Measurements from ENCODE around the gene CNTN3.

The CNTN3 gene

GRCh38 chr3:74602471-74602870 lies 12.0 kb downstream of the CNTN3 start:
- Histone ChIP-seq H3K4me3 (no peak overlapping the region), H3K4me1 (no peaks in the 10 kb centered on the region), H3K27me3 (no peaks in the 10 kb centered on the region), H3K27ac (no peak overlapping the region), H3K36me3 (no peaks in the 10 kb centered on the region), H3K9me3 (no peaks in the 10 kb centered on the region)
- intact Hi-C loops (cut with DNase I; ENCODE audit: low total_unique reads): no loop called here
- TF ChIP-seq CTCF (IDR thresholded peaks at IDR 0.05): no peak
- no peak for DNase-seq

- no peaks in the 10 kb centered on the region for H3K4me1 ChIP-seq
- H3K27ac ChIP-seq: no peak overlapping the region
- intact Hi-C loops (cut with DNase I; ENCODE audit: low total_unique reads): no loop called here
- H3K9me3 ChIP-seq: no peaks in the 10 kb centered on the region
- no peak for DNase-seq
- no peak for TF ChIP-seq CTCF (IDR thresholded peaks at IDR 0.05)
- H3K27me3 ChIP-seq: no peaks in the 10 kb centered on the region
- no peaks in the 10 kb centered on the region for H3K36me3 ChIP-seq
- H3K4me3 ChIP-seq: no peak overlapping the region
These were observed 12.7 kb downstream of the CNTN3 start for GRCh38 chr3:74601793-74602192.

- TF ChIP-seq CTCF (IDR thresholded peaks at IDR 0.05): no peak
- no peak overlapping the region for H3K4me3 ChIP-seq
- no peaks in the 10 kb centered on the region for H3K27me3 ChIP-seq
- intact Hi-C loops (cut with DNase I; ENCODE audit: low total_unique reads): no loop called here
- H3K36me3 ChIP-seq: no peaks in the 10 kb centered on the region
- no peaks in the 10 kb centered on the region for H3K9me3 ChIP-seq
- H3K4me1 ChIP-seq: no peaks in the 10 kb centered on the region
- no peak overlapping the region for H3K27ac ChIP-seq
- no peak for DNase-seq
These were observed 14.9 kb downstream of the CNTN3 start for GRCh38 chr3:74599564-74599963.

GRCh38 chr3:74593152-74593551 lies 21.3 kb downstream of the CNTN3 start:
- Histone ChIP-seq H3K36me3 (no peaks in the 10 kb centered on the region), H3K4me1 (peaks cover 0 to 7% (median 0%) of the 10 kb centered on the region in 4 donors), H3K27me3 (no peaks in the 10 kb centered on the region), H3K9me3 (no peaks in the 10 kb centered on the region), H3K27ac (no peak overlapping the region), H3K4me3 (no peak overlapping the region)
- no peak for DNase-seq
- TF ChIP-seq CTCF (IDR thresholded peaks at IDR 0.05): no peak
- intact Hi-C loops (cut with DNase I; ENCODE audit: low total_unique reads): no loop called here

- no peak for TF ChIP-seq CTCF (IDR thresholded peaks at IDR 0.05)
- H3K27me3 ChIP-seq: no peaks in the 10 kb centered on the region
- intact Hi-C loops (cut with DNase I; ENCODE audit: low total_unique reads): no loop called here
- DNase-seq: no peak
- H3K9me3 ChIP-seq: no peaks in the 10 kb centered on the region
- no peak overlapping the region for H3K27ac ChIP-seq
- H3K4me3 ChIP-seq: no peak overlapping the region
- H3K36me3 ChIP-seq: no peaks in the 10 kb centered on the region
- H3K4me1 ChIP-seq: peaks cover 0 to 7% (median 0%) of the 10 kb centered on the region in 4 donors
These were observed 22.1 kb downstream of the CNTN3 start for GRCh38 chr3:74592359-74592758.

GRCh38 chr3:74591946-74592345 lies 22.5 kb downstream of the CNTN3 start:
- H3K36me3 ChIP-seq: no peaks in the 10 kb centered on the region
- H3K4me3 ChIP-seq: no peak overlapping the region
- no peaks in the 10 kb centered on the region for H3K9me3 ChIP-seq
- no peak overlapping the region for H3K27ac ChIP-seq
- no peaks in the 10 kb centered on the region for H3K27me3 ChIP-seq
- DNase-seq: no peak
- peaks cover 0 to 7% (median 0%) of the 10 kb centered on the region in 4 donors for H3K4me1 ChIP-seq
- intact Hi-C loops (cut with DNase I; ENCODE audit: low total_unique reads): no loop called here
- no peak for TF ChIP-seq CTCF (IDR thresholded peaks at IDR 0.05)
